ENCODE data around the gene IFT22. TPM values are rescaled to one million over a fixed set of nuclear protein-coding genes. Genes with fewer than 3 reads are reported as not detected.

The IFT22 gene
- total RNA-seq, result 39.1 and 39.5 TPM in 2 replicates

GRCh38 chr7:101321491-101322401, at the start of gene IFT22:
Gene IFT22, minus strand, starts transcription at chr7:101321812. Its CDS starts 103 bp downstream, at chr7:101321709.

GRCh38 chr7:101362334-101363195, 41.0 kb upstream of the IFT22 start, which contains the start of gene COL26A1:
Gene COL26A1, plus strand, starts transcription at chr7:101362875. Its CDS starts 158 bp downstream, at chr7:101363033.

Small RNA genes lying within 50 kb of the gene (small RNA-seq; reads per million reads assigned to genes)
- gene RNU6-1104P, result not detected

Other genes starting within 250 kb of the IFT22 start
- 11.9 and 14.3 TPM in 2 replicates for gene TRIM56, start 236.3 kb downstream of the IFT22 start, total RNA-seq
- 116 and 247 TPM in 2 replicates for gene SERPINE1, start 194.7 kb downstream of the IFT22 start, total RNA-seq
- 71.2 and 96.6 TPM in 2 replicates for gene AP1S1, start 167.3 kb downstream of the IFT22 start, total RNA-seq
- gene VGF, start 156.2 kb downstream of the IFT22 start, total RNA-seq, result 0.11 TPM in 1 of 2 replicates, not detected in the other
- gene NAT16, start 141.5 kb downstream of the IFT22 start, total RNA-seq, result 0.11 TPM in 1 of 2 replicates, not detected in the other
- not detected in 2 replicates for gene MOGAT3, start 120.8 kb downstream of the IFT22 start, total RNA-seq
- 46.4 and 59.1 TPM in 2 replicates for gene PLOD3, start 104.2 kb downstream of the IFT22 start, total RNA-seq
- gene ZNHIT1, start 103.6 kb downstream of the IFT22 start, total RNA-seq, result 66.9 and 72.4 TPM in 2 replicates
- gene CLDN15, start 84.0 kb downstream of the IFT22 start, total RNA-seq, result 1.7 and 2.0 TPM in 2 replicates
- gene FIS1, start 76.7 kb downstream of the IFT22 start, total RNA-seq, result 120 and 154 TPM in 2 replicates
- gene COL26A1, start 41.1 kb upstream of the IFT22 start, total RNA-seq, result 0.13 and 0.22 TPM in 2 replicates